GM12875 (cell line): Measurements from ENCODE around the gene ATP8B3.

Experiments
- H3K4me3 ChIP-seq: one replicate; pipeline ENCODE4 v1.5.1; 2011; ENCODE audit warnings: low read depth, low read length, control low read depth
- CTCF ChIP-seq: IDR thresholded peaks from 2 replicates; pipeline ENCODE4 v1.5.1; 2011; ENCODE audit warnings: low read depth, mild to moderate bottlenecking, control low read depth, inconsistent platforms, low read length, moderate library complexity, borderline replicate concordance; ENCODE audit not compliant: insufficient read depth

Gene ATP8B3

GRCh38 chr19:1742989-1743696, 68.9 kb downstream of the ATP8B3 start:
- no peak for TF ChIP-seq CTCF

GRCh38 chr19:1739960-1740629, 72.0 kb downstream of the ATP8B3 start:
- H3K4me3 ChIP-seq = no peak overlapping the region
- TF ChIP-seq CTCF = no peak

More at GRCh38 chr19:1742989-1743696, 68.9 kb downstream of the ATP8B3 start:
- H3K4me3 ChIP-seq = no peak overlapping the region

- H3K4me3 ChIP-seq = no peak overlapping the region
- no peak for TF ChIP-seq CTCF
These were observed 75.1 kb downstream of the ATP8B3 start for GRCh38 chr19:1736927-1737326.

GRCh38 chr19:1736280-1736679, 75.8 kb downstream of the ATP8B3 start:
- H3K4me3 ChIP-seq = no peak overlapping the region
- no peak for TF ChIP-seq CTCF

- no peak for TF ChIP-seq CTCF
These were observed 77.6 kb downstream of the ATP8B3 start for GRCh38 chr19:1734321-1734966.

More at GRCh38 chr19:1734321-1734966, 77.6 kb downstream of the ATP8B3 start:
- H3K4me3 ChIP-seq = no peak overlapping the region
